Activated T-helper 2 cell treated with anti-CD3 and anti-CD28 coated beads, Interferon-gamma antibody, Interleukin-2, Interleukin-4, amounts not matched to agents 10 μg/mL and 5 μg/mL and 100 μg/mL, durations not matched to agents 14 hours and 24 hours and 36 hours (primary cell): ENCODE measurements around the gene TMEM100. TPM values are rescaled to one million over a fixed set of nuclear protein-coding genes. Genes with fewer than 3 reads are reported as not detected.

Source experiments
- DNase-seq: peaks from one replicate; pipeline ENCODE4 v3.0.0; 2021; ENCODE audit warnings: low spot score
- H3K27ac Mint-ChIP-seq: one replicate; pipeline ENCODE4 v1.8.0; 2021; ENCODE audit warnings: mixed read lengths
- H3K27me3 Mint-ChIP-seq: one replicate; pipeline ENCODE4 v1.8.0; 2021; ENCODE audit warnings: low read depth, mixed read lengths
- H3K36me3 Mint-ChIP-seq: one replicate; pipeline ENCODE4 v1.8.0; 2021; ENCODE audit warnings: low read depth, mixed read lengths
- H3K4me1 Mint-ChIP-seq: one replicate; pipeline ENCODE4 v1.8.0; 2021; ENCODE audit warnings: low read depth, mixed read lengths
- H3K4me3 Mint-ChIP-seq: one replicate; pipeline ENCODE4 v1.8.0; 2021; ENCODE audit warnings: low read depth, mild to moderate bottlenecking, moderate library complexity, mixed read lengths
- H3K9me3 Mint-ChIP-seq: one replicate; pipeline ENCODE4 v1.8.0; 2021; ENCODE audit warnings: mixed read lengths
- intact Hi-C: fragments of 100-400 bp; cut with micrococcal nuclease; formaldehyde crosslinking; loops from one replicate; pipeline ENCODE4 v1.15.1; 2023
- total RNA-seq: library from RNA; stranded (reverse); gene quantifications from 2 replicates; pipeline ENCODE4 v1.2.3, GENCODE V29; 2022

The TMEM100 gene
- total RNA-seq, 1 donor from 2014 or later = not detected

DNA sequence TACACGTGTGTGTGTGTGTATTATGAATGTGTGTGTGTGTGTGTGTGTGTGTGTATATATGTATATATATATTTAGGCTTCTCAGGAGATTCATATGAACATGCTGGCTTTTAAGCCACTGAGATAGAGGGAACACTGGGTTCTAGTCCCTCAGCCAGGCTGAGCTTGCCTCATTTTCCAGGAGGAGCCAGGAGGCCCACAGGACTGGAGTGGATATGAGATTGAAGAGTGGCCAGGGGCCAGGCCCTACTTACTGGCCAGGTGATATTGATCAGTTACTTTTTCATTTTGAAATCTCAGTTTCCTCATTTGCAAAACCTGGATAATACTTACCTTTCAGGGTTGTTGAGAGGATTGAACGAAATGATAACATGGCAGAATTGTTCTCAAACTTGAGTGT lies 34.0 kb upstream of the TMEM100 start:
- Mint-ChIP-seq H3K27ac (no peak overlapping the region), H3K4me1 (peaks cover 8% of the 10 kb centered on the region), H3K27me3 (no peaks in the 10 kb centered on the region), H3K9me3 (no peaks in the 10 kb centered on the region), H3K4me3 (no peak overlapping the region), H3K36me3 (no peaks in the 10 kb centered on the region)
- no peak for DNase-seq
- intact Hi-C loops = no loop called here

- Mint-ChIP-seq H3K4me1 (peaks cover 14% of the 10 kb centered on the region), H3K36me3 (no peaks in the 10 kb centered on the region), H3K27ac (peak overlapping the region; percentile 28), H3K9me3 (no peaks in the 10 kb centered on the region), H3K4me3 (peak overlapping the region; percentile 81), H3K27me3 (peaks cover 24% of the 10 kb centered on the region)
- no peak for DNase-seq
- intact Hi-C loops = loop anchor here (2.0 to 5.0 kb wide), 2 partner anchors 17 to 329 kb away; partner anchors contain the start of gene MMD
Measured at GRCh38 chr17:55751720-55752250, 29.1 kb upstream of the TMEM100 start.

GRCh38 chr17:55750750-55751657 lies 28.3 kb upstream of the TMEM100 start, which contains the start of gene PCTP:
TSS of gene PCTP (plus strand) at chr17:55751051. CDS start at chr17:55751104, 53 bp downstream.
- no peaks in the 10 kb centered on the region for H3K9me3 Mint-ChIP-seq
- H3K4me1 Mint-ChIP-seq = peaks cover 14% of the 10 kb centered on the region
- peak; percentile 85 for DNase-seq
- peak within 1 kb of the TSS; percentile 28 for H3K27ac Mint-ChIP-seq
- peak within 1 kb of the TSS; percentile 81 for H3K4me3 Mint-ChIP-seq
- H3K36me3 Mint-ChIP-seq = no peaks in the 10 kb centered on the region
- intact Hi-C loops = loop anchor here (2.0 to 5.0 kb wide), 2 partner anchors 16 to 329 kb away; partner anchors contain the start of gene MMD
- peaks cover 30% of the 10 kb centered on the region for H3K27me3 Mint-ChIP-seq

DNA sequence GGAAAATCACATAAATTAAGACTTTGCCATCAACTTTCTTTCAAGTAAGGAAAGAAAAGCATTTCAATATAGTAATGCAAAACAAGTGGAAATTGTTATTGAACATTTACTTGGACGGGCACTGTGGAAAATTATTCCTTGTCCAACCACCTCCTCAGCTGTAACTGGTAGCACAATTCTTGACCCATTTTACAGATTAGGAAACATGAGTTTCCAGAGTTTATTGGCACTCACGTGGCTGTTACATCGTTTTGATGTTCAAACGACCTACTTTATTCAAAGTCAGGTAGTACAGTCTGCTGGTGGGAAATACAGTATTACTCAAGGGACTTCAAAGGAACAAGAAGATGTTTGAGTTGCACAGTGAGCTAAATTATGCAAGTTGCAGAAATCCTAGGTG lies 27.3 kb upstream of the TMEM100 start:
- Mint-ChIP-seq H3K4me3 (no peak overlapping the region), H3K36me3 (no peaks in the 10 kb centered on the region), H3K9me3 (no peaks in the 10 kb centered on the region), H3K4me1 (peaks cover 14% of the 10 kb centered on the region), H3K27ac (no peak overlapping the region), H3K27me3 (peaks cover 37% of the 10 kb centered on the region)
- no peak for DNase-seq
- intact Hi-C loops = loop anchor here (2.0 to 5.0 kb wide), 2 partner anchors 15 to 328 kb away; partner anchors contain the start of gene MMD

DNA sequence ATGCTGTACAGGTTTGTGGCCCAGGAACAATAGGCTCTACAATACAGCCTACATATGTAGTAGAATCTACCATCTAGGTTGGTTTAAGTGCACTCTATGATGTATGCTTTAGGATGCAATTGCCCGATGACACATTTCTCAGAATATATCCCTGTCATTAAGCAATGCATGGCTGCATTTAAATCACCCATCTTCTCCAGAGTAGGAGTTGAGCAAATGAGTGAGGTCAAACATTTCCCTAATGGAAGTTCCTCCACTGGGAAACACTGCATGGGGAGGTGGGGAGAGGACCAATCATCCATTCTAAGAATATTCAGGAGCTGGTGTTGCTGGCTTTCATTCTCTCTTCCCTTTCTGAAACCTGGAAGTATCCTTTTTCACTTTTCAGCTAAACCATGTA lies 26.2 kb upstream of the TMEM100 start:
- H3K4me3 Mint-ChIP-seq = no peak overlapping the region
- H3K9me3 Mint-ChIP-seq = no peaks in the 10 kb centered on the region
- DNase-seq = no peak
- intact Hi-C loops = no loop called here
- peaks cover 14% of the 10 kb centered on the region for H3K4me1 Mint-ChIP-seq
- H3K27ac Mint-ChIP-seq = no peak overlapping the region
- H3K36me3 Mint-ChIP-seq = no peaks in the 10 kb centered on the region
- H3K27me3 Mint-ChIP-seq = peaks cover 37% of the 10 kb centered on the region

DNA sequence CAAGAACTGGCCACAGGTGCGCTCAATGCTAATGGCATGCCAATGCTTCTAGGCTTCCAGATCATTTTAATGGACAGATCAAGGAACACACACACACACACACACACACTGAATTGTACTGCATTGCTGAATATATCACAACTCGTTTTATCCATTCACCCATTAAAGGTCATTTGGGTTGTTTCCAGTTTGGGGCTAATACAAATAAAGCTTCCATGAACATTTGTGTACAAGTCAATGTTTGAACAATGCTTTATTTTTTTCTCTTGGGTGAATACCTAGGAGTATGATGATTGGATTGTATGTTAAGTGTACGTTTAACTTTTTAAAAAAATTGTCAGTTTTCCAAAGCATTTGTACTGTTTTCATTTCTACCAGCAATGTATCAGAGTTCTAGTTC lies 24.5 kb upstream of the TMEM100 start:
- Mint-ChIP-seq H3K4me1 (peaks cover 10% of the 10 kb centered on the region), H3K27ac (no peak overlapping the region), H3K9me3 (no peaks in the 10 kb centered on the region), H3K27me3 (peaks cover 37% of the 10 kb centered on the region), H3K36me3 (no peaks in the 10 kb centered on the region), H3K4me3 (no peak overlapping the region)
- no peak for DNase-seq
- intact Hi-C loops = no loop called here

DNA sequence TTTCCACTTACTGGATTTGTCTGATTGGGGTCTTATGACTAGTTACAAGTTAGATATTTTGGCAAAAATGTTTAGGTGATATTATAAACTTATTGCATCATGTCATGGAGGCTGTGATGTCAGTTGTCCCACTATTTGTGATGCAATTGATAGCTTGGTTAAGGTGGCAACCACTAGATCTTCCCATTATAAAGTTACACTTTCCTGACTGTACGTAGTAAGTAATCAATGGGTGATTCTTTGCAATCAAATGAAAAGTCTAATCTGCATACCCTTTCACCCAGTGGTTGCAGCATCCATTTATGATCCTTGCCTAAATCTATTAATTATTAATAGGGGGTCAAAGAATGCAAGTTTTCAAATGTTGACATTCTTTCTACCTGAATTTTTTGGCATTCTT lies 23.8 kb upstream of the TMEM100 start:
- DNase-seq = no peak
- peaks cover 6% of the 10 kb centered on the region for H3K4me1 Mint-ChIP-seq
- no peaks in the 10 kb centered on the region for H3K9me3 Mint-ChIP-seq
- H3K27ac Mint-ChIP-seq = no peak overlapping the region
- no peaks in the 10 kb centered on the region for H3K36me3 Mint-ChIP-seq
- intact Hi-C loops = no loop called here
- H3K4me3 Mint-ChIP-seq = no peak overlapping the region
- peaks cover 37% of the 10 kb centered on the region for H3K27me3 Mint-ChIP-seq

DNA sequence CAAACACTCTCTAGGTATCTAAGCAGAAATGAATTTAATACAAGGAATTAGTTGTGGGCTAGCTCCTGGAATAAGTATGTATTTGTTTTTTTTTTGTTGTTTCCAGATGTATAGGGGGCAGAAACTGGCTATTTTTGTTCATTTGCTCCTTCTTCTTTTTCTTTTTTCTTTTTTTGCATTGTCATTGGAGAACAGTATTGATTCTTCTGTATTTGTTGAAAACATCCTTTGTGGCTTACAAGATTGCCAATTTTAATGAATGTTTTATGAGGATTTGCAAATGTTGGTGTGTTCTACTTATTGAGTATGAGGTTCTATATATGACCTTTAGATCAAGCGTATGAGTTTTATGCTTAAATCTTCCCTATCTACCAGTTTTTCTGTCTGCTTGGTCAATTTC lies 22.6 kb upstream of the TMEM100 start:
- Mint-ChIP-seq H3K27ac (no peak overlapping the region), H3K27me3 (peaks cover 39% of the 10 kb centered on the region), H3K9me3 (no peaks in the 10 kb centered on the region), H3K4me3 (no peak overlapping the region), H3K36me3 (no peaks in the 10 kb centered on the region), H3K4me1 (no peaks in the 10 kb centered on the region)
- DNase-seq = no peak
- intact Hi-C loops = no loop called here

DNA sequence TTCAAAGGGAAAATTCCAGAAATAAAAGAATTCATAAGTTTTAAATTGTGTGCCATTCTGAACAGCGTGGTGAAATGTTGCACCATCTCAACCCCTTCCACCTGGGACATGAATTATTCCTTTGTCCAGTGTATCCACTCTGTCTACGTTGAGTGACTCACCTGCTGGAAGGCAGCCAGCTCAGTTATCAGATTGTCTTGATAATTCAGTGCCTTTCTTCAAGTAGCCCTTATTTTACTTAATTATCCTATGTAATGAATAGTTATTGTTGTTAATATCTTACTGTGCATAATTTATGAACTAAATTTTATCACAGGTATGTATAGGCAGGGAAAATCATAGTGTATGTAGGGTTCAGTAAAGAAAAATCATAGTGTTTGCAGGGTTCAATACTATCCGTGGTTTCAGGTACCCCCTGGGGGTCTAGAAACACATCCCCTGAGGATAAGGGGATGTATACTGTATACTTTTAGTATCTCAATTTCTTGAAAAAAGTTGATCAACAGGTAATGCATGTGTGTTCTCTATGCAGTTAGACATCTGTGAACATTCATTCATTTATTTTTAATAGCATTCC lies 20.5 kb upstream of the TMEM100 start:
- Mint-ChIP-seq H3K36me3 (no peaks in the 10 kb centered on the region), H3K4me3 (no peak overlapping the region), H3K9me3 (no peaks in the 10 kb centered on the region), H3K4me1 (no peaks in the 10 kb centered on the region), H3K27me3 (peaks cover 29% of the 10 kb centered on the region), H3K27ac (no peak overlapping the region)
- no peak for DNase-seq
- intact Hi-C loops = no loop called here

DNA sequence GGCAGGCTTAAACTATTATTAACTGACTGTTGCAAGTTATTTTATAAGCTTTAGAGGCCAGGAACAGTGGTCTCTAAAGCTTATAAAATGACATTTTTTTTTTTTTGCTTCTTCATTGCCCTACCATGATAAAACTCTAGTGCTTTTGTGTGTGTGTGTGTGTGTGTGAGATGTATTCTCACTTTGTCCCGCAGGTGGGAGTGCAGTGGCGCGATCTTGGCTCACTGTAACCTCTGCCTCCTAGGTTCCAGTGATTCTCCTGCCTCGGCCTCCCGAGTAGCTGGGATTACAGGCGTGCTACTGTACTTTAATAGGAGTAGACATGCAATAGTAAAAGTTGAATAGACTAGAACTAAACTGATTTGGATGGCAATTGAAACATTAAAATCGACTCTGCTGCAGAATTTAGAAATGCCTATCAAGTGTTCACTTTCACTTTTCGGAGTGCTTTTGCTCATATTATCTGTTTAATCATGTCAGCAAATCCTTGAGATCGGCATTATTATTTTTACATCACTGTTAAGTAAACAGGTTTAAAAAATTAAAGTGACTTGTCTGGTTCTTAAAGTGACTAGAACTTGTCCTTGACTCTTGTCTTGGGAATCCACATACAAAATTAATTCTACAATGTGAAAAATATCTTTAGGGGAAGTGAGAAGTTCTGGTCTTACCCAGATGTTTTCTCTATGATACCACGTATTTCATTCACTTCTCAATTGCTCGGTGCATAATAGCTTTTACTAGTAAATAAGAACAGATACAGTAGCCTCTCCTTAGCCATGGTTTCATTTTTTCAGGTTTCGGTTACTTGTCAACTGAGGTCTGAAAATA lies 19.8 kb upstream of the TMEM100 start:
- peaks cover 28% of the 10 kb centered on the region for H3K27me3 Mint-ChIP-seq
- intact Hi-C loops = no loop called here
- DNase-seq = no peak
- H3K36me3 Mint-ChIP-seq = no peaks in the 10 kb centered on the region
- H3K4me1 Mint-ChIP-seq = no peaks in the 10 kb centered on the region
- H3K27ac Mint-ChIP-seq = no peak overlapping the region
- no peaks in the 10 kb centered on the region for H3K9me3 Mint-ChIP-seq
- no peak overlapping the region for H3K4me3 Mint-ChIP-seq

DNA sequence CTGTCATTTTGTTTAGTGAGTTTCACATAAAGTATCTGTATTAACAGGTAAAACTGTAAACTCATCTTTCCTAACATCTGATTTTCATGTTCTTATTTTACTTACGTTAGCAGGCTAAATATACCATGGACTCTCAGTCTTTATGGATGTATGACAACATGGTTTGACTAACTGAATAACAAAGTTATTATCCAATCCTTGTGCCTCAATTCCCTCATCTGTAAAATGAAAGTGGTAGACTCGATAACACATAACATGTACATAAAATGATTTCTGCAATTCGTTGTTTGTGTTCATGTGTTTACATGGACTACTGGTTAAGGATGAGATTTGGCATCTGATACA lies 18.7 kb upstream of the TMEM100 start:
- Mint-ChIP-seq H3K27ac (no peak overlapping the region), H3K27me3 (peaks cover 22% of the 10 kb centered on the region), H3K36me3 (no peaks in the 10 kb centered on the region), H3K4me3 (no peak overlapping the region), H3K4me1 (no peaks in the 10 kb centered on the region), H3K9me3 (no peaks in the 10 kb centered on the region)
- no peak for DNase-seq
- intact Hi-C loops = no loop called here

- DNase-seq = no peak
- Mint-ChIP-seq H3K4me1 (peaks cover 2% of the 10 kb centered on the region), H3K27ac (no peak overlapping the region), H3K9me3 (no peaks in the 10 kb centered on the region), H3K4me3 (no peak overlapping the region), H3K27me3 (peaks cover 19% of the 10 kb centered on the region), H3K36me3 (no peaks in the 10 kb centered on the region)
- intact Hi-C loops = no loop called here
Measured at GRCh38 chr17:55740511-55741355, 18.1 kb upstream of the TMEM100 start.
